Activated CD4-positive, alpha-beta T cell treated with anti-CD3 and anti-CD28 coated beads for 24 hours (primary cell): ENCODE measurements around the gene LITAFD.
"Not testable (repeated sequence)": the region's sequence is repeated elsewhere in the genome, so short reads cannot be mapped to it uniquely, and the experiment has no call there.

Experiments used
- DNase-seq, 2 donors: peaks; one replicate each; pipeline ENCODE4 v3.0.0-alpha.2; 2020; ENCODE audit warnings: low read depth in 2 of 2

LITAFD gene

GRCh38 chr16:8855972-8856371 lies 26.2 kb upstream of the LITAFD start:
- DNase-seq, result no peak

- no peak for DNase-seq
Measured at GRCh38 chr16:8858994-8859912, 22.9 kb upstream of the LITAFD start.

- DNase-seq, result no peak
Measured at GRCh38 chr16:8859913-8860881, 22.0 kb upstream of the LITAFD start.

GRCh38 chr16:8861563-8862308 lies 20.4 kb upstream of the LITAFD start:
- no peak for DNase-seq

GRCh38 chr16:8862309-8863130 lies 19.6 kb upstream of the LITAFD start:
- no peak for DNase-seq

- DNase-seq, result no peak
Measured at GRCh38 chr16:8863594-8864424, 18.3 kb upstream of the LITAFD start.

GRCh38 chr16:8864480-8865110 lies 17.6 kb upstream of the LITAFD start:
- DNase-seq, result no peak

- DNase-seq, result no peak
Measured at GRCh38 chr16:8865145-8865882, 16.8 kb upstream of the LITAFD start.

GRCh38 chr16:8866118-8866883 lies 15.8 kb upstream of the LITAFD start:
- no peak for DNase-seq

GRCh38 chr16:8866884-8867215 lies 15.3 kb upstream of the LITAFD start:
- no peak for DNase-seq

GRCh38 chr16:8867216-8867931 lies 14.8 kb upstream of the LITAFD start:
- no peak for DNase-seq

GRCh38 chr16:8867932-8868415 lies 14.2 kb upstream of the LITAFD start:
- no peak for DNase-seq

GRCh38 chr16:8868416-8869211 lies 13.5 kb upstream of the LITAFD start, which contains the start of gene CARHSP1:
Gene CARHSP1, minus strand, starts transcription at chr16:8869006. Its CDS starts 9,678 bp downstream, at chr16:8859328.
- peak; percentile 72 to 76 for DNase-seq

- DNase-seq, result no peak
Measured at GRCh38 chr16:8869212-8869987, 12.8 kb upstream of the LITAFD start.

- not testable (repeated sequence) for DNase-seq
Measured at GRCh38 chr16:8869988-8870241, 12.2 kb upstream of the LITAFD start.

- no peak for DNase-seq
Measured at GRCh38 chr16:8872071-8872470, 10.1 kb upstream of the LITAFD start.
